OCI-LY3 (cell line): Measurements from ENCODE around the gene CTBP2.

ENCODE experiments used
- H2AFZ ChIP-seq: fragments of 200-600, 300-600 bp; shearing (Covaris generic); 2 replicates; pipeline ENCODE4 v1.6.0; 2014; ENCODE audit warnings: antibody characterized with exemption, low read depth, low read length
- H3K27ac ChIP-seq: fragments of 200-600, 300-600 bp; sonication (generic); 2 replicates; pipeline ENCODE4 v1.5.1; 2014; ENCODE audit warnings: mild to moderate bottlenecking, low read length, moderate library complexity, mixed read lengths
- H3K27me3 ChIP-seq: fragments of 200-600, 300-600 bp; sonication (generic); 2 replicates; pipeline ENCODE4 v1.6.1; 2014; ENCODE audit warnings: low read depth, low read length, mixed read lengths
- H3K36me3 ChIP-seq: fragments of 200-600, 300-600 bp; sonication (generic); replicated peaks from 2 replicates; pipeline ENCODE3; 2014; ENCODE audit warnings: low read depth, low read length, mixed read lengths
- H3K4me1 ChIP-seq: fragments of 300-600, 200-600 bp; sonication (generic); 2 replicates; pipeline ENCODE4 v1.6.1; 2014; ENCODE audit warnings: low read length, mixed read lengths
- H3K4me2 ChIP-seq: fragments of 200-600, 300-600 bp; sonication (generic); 2 replicates; pipeline ENCODE4 v1.6.1; 2014; ENCODE audit warnings: low read length, mixed read lengths
- H3K4me3 ChIP-seq: fragments of 300-600, 200-600 bp; sonication (generic); 2 replicates; pipeline ENCODE4 v1.5.1; 2014; ENCODE audit warnings: antibody characterized with exemption, mild to moderate bottlenecking, low read length, moderate library complexity
- H3K79me2 ChIP-seq: fragments of 300-600, 200-600 bp; shearing (Covaris generic); 2 replicates; pipeline ENCODE4 v1.6.1; 2014; ENCODE audit warnings: mild to moderate bottlenecking, low read length, mixed read lengths
- H3K9ac ChIP-seq: fragments of 300-600, 200-600 bp; shearing (Covaris generic); 2 replicates; pipeline ENCODE4 v1.6.0; 2014; ENCODE audit warnings: mild to moderate bottlenecking, low read length, moderate library complexity
- H3K9me3 ChIP-seq: fragments of 200-600, 300-600 bp; shearing (Covaris generic); 2 replicates; pipeline ENCODE4 v1.6.1; 2014; ENCODE audit warnings: low read length, mixed read lengths; ENCODE audit not compliant: insufficient read depth
- H4K20me1 ChIP-seq: fragments of 200-600, 300-600 bp; sonication (generic); 2 replicates; pipeline ENCODE4 v1.6.1; 2016; ENCODE audit warnings: low read length, mixed read lengths; ENCODE audit not compliant: insufficient read depth
- EZH2phosphoT487 ChIP-seq: fragments of 200-600 bp; shearing (Covaris generic); IDR thresholded peaks from 2 replicates; pipeline ENCODE4 v1.6.1; 2018; ENCODE audit warnings: antibody characterized with exemption, mixed run types, low read depth
- TF ChIP-seq, protein P1 (sequence below): fragments of 200-600, 300-600 bp; sonication (generic); IDR thresholded peaks from 2 replicates; pipeline ENCODE4 v1.5.1; 2014; ENCODE audit warnings: antibody characterized with exemption, low read length, low read depth

The CTBP2 gene

GRCh38 chr10:125206623-125207022 is 46.3 kb upstream of the CTBP2 start:
- Histone ChIP-seq H3K36me3 (no peaks in the 10 kb centered on the region), H3K4me2 (no peak overlapping the region), H4K20me1 (no peaks in the 10 kb centered on the region), H3K4me3 (no peak overlapping the region), H2AFZ (no peak overlapping the region), H3K9me3 (no peaks in the 10 kb centered on the region), H3K4me1 (peaks cover 4% of the 10 kb centered on the region), H3K27me3 (peaks cover 8% of the 10 kb centered on the region; the same call in 1 of the 2 replicates), H3K9ac (no peak overlapping the region), H3K27ac (no peak overlapping the region), H3K79me2 (no peaks in the 10 kb centered on the region)
- TF ChIP-seq EZH2phosphoT487: no peak
- TF ChIP-seq, protein P1, sequence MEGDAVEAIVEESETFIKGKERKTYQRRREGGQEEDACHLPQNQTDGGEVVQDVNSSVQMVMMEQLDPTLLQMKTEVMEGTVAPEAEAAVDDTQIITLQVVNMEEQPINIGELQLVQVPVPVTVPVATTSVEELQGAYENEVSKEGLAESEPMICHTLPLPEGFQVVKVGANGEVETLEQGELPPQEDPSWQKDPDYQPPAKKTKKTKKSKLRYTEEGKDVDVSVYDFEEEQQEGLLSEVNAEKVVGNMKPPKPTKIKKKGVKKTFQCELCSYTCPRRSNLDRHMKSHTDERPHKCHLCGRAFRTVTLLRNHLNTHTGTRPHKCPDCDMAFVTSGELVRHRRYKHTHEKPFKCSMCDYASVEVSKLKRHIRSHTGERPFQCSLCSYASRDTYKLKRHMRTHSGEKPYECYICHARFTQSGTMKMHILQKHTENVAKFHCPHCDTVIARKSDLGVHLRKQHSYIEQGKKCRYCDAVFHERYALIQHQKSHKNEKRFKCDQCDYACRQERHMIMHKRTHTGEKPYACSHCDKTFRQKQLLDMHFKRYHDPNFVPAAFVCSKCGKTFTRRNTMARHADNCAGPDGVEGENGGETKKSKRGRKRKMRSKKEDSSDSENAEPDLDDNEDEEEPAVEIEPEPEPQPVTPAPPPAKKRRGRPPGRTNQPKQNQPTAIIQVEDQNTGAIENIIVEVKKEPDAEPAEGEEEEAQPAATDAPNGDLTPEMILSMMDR: no peak

DNA sequence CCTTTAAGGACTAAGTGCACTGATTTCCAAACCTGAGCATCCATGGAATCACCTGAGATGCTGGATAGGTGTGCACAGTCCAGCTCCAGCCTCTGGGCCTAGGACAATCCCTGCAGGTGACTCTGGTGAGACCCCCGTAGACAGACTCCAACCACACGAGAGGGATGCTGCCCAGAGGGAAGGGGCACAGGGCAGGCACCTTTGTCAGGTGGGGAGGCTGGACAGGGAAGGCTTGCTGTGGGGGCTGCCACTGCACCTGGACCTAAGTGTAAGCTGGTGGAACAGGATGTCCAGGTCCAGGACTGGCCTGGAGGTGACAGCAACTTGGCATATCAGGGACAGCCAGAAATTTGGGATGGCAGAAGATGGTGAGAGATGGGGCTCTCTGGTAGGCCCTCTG is 45.1 kb upstream of the CTBP2 start:
- Histone ChIP-seq H3K79me2 (no peaks in the 10 kb centered on the region), H3K9me3 (no peaks in the 10 kb centered on the region), H3K9ac (no peak overlapping the region), H4K20me1 (no peaks in the 10 kb centered on the region), H2AFZ (no peak overlapping the region), H3K4me3 (no peak overlapping the region), H3K27ac (no peak overlapping the region), H3K4me1 (peaks cover 16% of the 10 kb centered on the region), H3K4me2 (no peak overlapping the region), H3K36me3 (no peaks in the 10 kb centered on the region), H3K27me3 (peaks cover 8% of the 10 kb centered on the region; the same call in 1 of the 2 replicates)
- no peak for TF ChIP-seq EZH2phosphoT487
- TF ChIP-seq, protein P1: no peak

- Histone ChIP-seq H3K36me3 (no peaks in the 10 kb centered on the region), H3K27ac (no peak overlapping the region), H3K27me3 (peaks cover 15% of the 10 kb centered on the region), H3K9ac (no peak overlapping the region), H3K4me2 (no peak overlapping the region), H3K4me3 (no peak overlapping the region), H4K20me1 (no peaks in the 10 kb centered on the region), H3K79me2 (no peaks in the 10 kb centered on the region), H2AFZ (no peak overlapping the region), H3K4me1 (peaks cover 21% of the 10 kb centered on the region), H3K9me3 (no peaks in the 10 kb centered on the region)
- TF ChIP-seq, protein P1: no peak
- TF ChIP-seq EZH2phosphoT487: no peak
These were observed 44.0 kb upstream of the CTBP2 start for GRCh38 chr10:125204400-125204799.

DNA sequence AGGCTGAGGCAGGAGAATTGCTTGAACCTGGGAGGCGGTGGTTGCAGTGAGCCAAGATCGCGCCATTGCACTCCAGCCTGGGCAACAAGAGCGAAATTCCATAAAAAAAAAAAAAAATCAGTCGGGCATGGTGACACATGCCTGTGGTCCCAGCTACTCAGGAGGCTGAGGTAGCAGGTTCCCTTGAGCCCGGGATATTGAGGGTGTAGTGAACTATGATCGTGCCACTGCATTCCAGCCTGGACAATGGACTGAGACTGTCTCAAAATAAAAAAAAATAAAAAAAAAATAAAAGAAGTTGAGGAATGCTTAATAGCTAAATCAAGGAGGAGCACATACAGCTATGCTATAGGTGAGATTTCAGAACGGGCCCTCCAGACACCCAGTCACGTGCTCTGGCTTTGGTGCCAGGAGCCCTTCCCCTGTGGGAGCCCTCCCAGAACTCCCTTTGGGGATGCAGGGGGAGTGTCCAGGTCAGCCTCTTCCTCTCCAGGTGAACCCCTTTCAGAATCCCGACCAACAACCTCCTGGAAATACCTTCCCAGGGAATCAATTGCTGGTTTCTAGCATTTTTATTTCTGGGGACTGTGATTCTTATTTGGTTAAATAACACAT is 42.9 kb upstream of the CTBP2 start:
- no peaks in the 10 kb centered on the region for H3K9me3 ChIP-seq
- H2AFZ ChIP-seq: no peak overlapping the region
- no peaks in the 10 kb centered on the region for H3K79me2 ChIP-seq
- H4K20me1 ChIP-seq: no peaks in the 10 kb centered on the region
- no peak overlapping the region for H3K4me3 ChIP-seq
- H3K9ac ChIP-seq: no peak overlapping the region
- TF ChIP-seq EZH2phosphoT487: no peak
- TF ChIP-seq, protein P1: no peak
- H3K4me1 ChIP-seq: peaks cover 21% of the 10 kb centered on the region
- no peaks in the 10 kb centered on the region for H3K36me3 ChIP-seq
- H3K4me2 ChIP-seq: no peak overlapping the region
- H3K27ac ChIP-seq: no peak overlapping the region
- H3K27me3 ChIP-seq: peaks cover 15% of the 10 kb centered on the region
